Astrocyte (in vitro differentiated cells and primary cell): Measurements from ENCODE around the gene NCSTN. TPM values are rescaled to one million over a fixed set of nuclear protein-coding genes. Genes with fewer than 3 reads are reported as not detected.

Source experiments
- DNase-seq: peaks from one replicate; pipeline ENCODE4 v3.0.0-alpha.2; 2010; ENCODE audit warnings: low read depth
- FAIRE-seq: peaks from 2 replicates; lab custom pipeline; 2011; peaks lifted over from hg19 to GRCh38; lab: Jason Lieb, UNC
- H2AFZ ChIP-seq: 2 replicates; pipeline ENCODE4 v1.6.0; 2012; ENCODE audit warnings: low read depth, low read length, inconsistent platforms
- H3K27ac ChIP-seq: 2 replicates; pipeline ENCODE4 v1.5.1; 2011; ENCODE audit warnings: low read depth, low read length, inconsistent platforms
- H3K27me3 ChIP-seq: 2 replicates; pipeline ENCODE4 v1.6.0; 2011; ENCODE audit warnings: low read length, inconsistent platforms; ENCODE audit not compliant: insufficient read depth
- H3K36me3 ChIP-seq: 2 replicates; pipeline ENCODE4 v1.5.1; 2011; ENCODE audit warnings: low read length, inconsistent platforms; ENCODE audit not compliant: insufficient read depth
- H3K4me1 ChIP-seq: 2 replicates; pipeline ENCODE4 v1.5.1; 2011; ENCODE audit warnings: low read length, inconsistent platforms; ENCODE audit not compliant: insufficient read depth
- H3K4me2 ChIP-seq: 2 replicates; pipeline ENCODE4 v1.6.0; 2012; ENCODE audit warnings: low read length, inconsistent platforms
- H3K4me3 ChIP-seq: 2 replicates; pipeline ENCODE4 v1.5.1; 2011; ENCODE audit warnings: low read depth, mild to moderate bottlenecking, low read length, inconsistent platforms; ENCODE audit not compliant: insufficient read depth
- H3K79me2 ChIP-seq: 2 replicates; pipeline ENCODE4 v1.6.0; 2012; ENCODE audit warnings: mild to moderate bottlenecking, low read length, inconsistent platforms; ENCODE audit not compliant: insufficient read depth
- H3K9ac ChIP-seq: 2 replicates; pipeline ENCODE4 v1.6.0; 2012; ENCODE audit warnings: mild to moderate bottlenecking, low read length, inconsistent platforms
- H3K9me3 ChIP-seq: 2 replicates; pipeline ENCODE4 v1.5.1; 2012; ENCODE audit warnings: low read depth, mild to moderate bottlenecking, low read length, inconsistent platforms; ENCODE audit not compliant: insufficient read depth
- H4K20me1 ChIP-seq: 2 replicates; pipeline ENCODE4 v1.6.0; 2012; ENCODE audit warnings: low read length, inconsistent platforms; ENCODE audit not compliant: insufficient read depth
- H3K27ac Mint-ChIP-seq: one replicate; pipeline ENCODE4 v1.8.0; 2021; ENCODE audit warnings: mild to moderate bottlenecking, mixed read lengths; ENCODE audit not compliant: unreplicated experiment
- H3K27me3 Mint-ChIP-seq: one replicate; pipeline ENCODE4 v1.8.0; 2021; ENCODE audit warnings: low read depth, mixed read lengths; ENCODE audit not compliant: unreplicated experiment
- H3K36me3 Mint-ChIP-seq: one replicate; pipeline ENCODE4 v1.8.0; 2021; ENCODE audit warnings: low read depth, mixed read lengths; ENCODE audit not compliant: unreplicated experiment
- H3K4me1 Mint-ChIP-seq: one replicate; pipeline ENCODE4 v1.8.0; 2021; ENCODE audit warnings: low read depth, mixed read lengths; ENCODE audit not compliant: unreplicated experiment
- H3K4me3 Mint-ChIP-seq: one replicate; pipeline ENCODE4 v1.8.0; 2021; ENCODE audit warnings: mild to moderate bottlenecking, moderate library complexity, mixed read lengths; ENCODE audit not compliant: unreplicated experiment
- H3K9me3 Mint-ChIP-seq: one replicate; pipeline ENCODE4 v1.8.0; 2021; ENCODE audit warnings: mild to moderate bottlenecking, mixed read lengths; ENCODE audit not compliant: unreplicated experiment
- EZH2 ChIP-seq: IDR thresholded peaks from 2 replicates; pipeline ENCODE4 v1.6.1; 2012; ENCODE audit warnings: mild to moderate bottlenecking, low read length, inconsistent platforms; ENCODE audit not compliant: insufficient read depth
- total RNA-seq: library from RNA; stranded (reverse); gene quantifications from 2 replicates; pipeline ENCODE4 v1.2.1, GENCODE V29; 2021
- TF ChIP-seq, protein P1 (sequence below): IDR thresholded peaks from 2 replicates; pipeline ENCODE4 v1.5.1; 2011; ENCODE audit warnings: low read depth, mild to moderate bottlenecking, inconsistent platforms, low read length, moderate library complexity; ENCODE audit not compliant: insufficient read depth

The NCSTN gene
- total RNA-seq, 1 donor from 2014 or later: 171 TPM

- Mint-ChIP-seq H3K4me1 (peaks cover 44% of the 10 kb centered on the region), H3K36me3 (no peaks in the 10 kb centered on the region), H3K27me3 (peaks cover 1% of the 10 kb centered on the region), H3K4me3 (peak overlapping the region; percentile 92), H3K27ac (peak overlapping the region; percentile 30), H3K9me3 (no peaks in the 10 kb centered on the region)
- H3K4me3 ChIP-seq: peak overlapping the region; percentile 69
- FAIRE-seq (no peak), DNase-seq (no peak)
- peaks cover under 1% of the 10 kb centered on the region for H3K27me3 ChIP-seq
- H3K4me1 ChIP-seq: peaks cover 13% of the 10 kb centered on the region
- H3K9me3 ChIP-seq: no peaks in the 10 kb centered on the region
- peaks cover 14% of the 10 kb centered on the region for H4K20me1 ChIP-seq
- peak overlapping the region; percentile 72 for H2AFZ ChIP-seq
- H3K27ac ChIP-seq: no peak overlapping the region
- no peaks in the 10 kb centered on the region for H3K36me3 ChIP-seq
- H3K9ac ChIP-seq: peak overlapping the region; percentile 85
- peaks cover 13% of the 10 kb centered on the region for H3K79me2 ChIP-seq
- TF ChIP-seq EZH2: peak; percentile 36
- TF ChIP-seq, protein P1, sequence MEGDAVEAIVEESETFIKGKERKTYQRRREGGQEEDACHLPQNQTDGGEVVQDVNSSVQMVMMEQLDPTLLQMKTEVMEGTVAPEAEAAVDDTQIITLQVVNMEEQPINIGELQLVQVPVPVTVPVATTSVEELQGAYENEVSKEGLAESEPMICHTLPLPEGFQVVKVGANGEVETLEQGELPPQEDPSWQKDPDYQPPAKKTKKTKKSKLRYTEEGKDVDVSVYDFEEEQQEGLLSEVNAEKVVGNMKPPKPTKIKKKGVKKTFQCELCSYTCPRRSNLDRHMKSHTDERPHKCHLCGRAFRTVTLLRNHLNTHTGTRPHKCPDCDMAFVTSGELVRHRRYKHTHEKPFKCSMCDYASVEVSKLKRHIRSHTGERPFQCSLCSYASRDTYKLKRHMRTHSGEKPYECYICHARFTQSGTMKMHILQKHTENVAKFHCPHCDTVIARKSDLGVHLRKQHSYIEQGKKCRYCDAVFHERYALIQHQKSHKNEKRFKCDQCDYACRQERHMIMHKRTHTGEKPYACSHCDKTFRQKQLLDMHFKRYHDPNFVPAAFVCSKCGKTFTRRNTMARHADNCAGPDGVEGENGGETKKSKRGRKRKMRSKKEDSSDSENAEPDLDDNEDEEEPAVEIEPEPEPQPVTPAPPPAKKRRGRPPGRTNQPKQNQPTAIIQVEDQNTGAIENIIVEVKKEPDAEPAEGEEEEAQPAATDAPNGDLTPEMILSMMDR: no peak
- peak overlapping the region; percentile 88 for H3K4me2 ChIP-seq
Measured at GRCh38 chr1:160400646-160401486, 57.7 kb downstream of the NCSTN start.

- Histone ChIP-seq H3K79me2 (peaks cover 13% of the 10 kb centered on the region), H3K4me1 (peaks cover 13% of the 10 kb centered on the region), H4K20me1 (peaks cover 14% of the 10 kb centered on the region), H3K9ac (peak overlapping the region; percentile 85), H3K9me3 (no peaks in the 10 kb centered on the region), H3K4me2 (peak overlapping the region; percentile 88), H3K36me3 (no peaks in the 10 kb centered on the region), H3K27me3 (no peaks in the 10 kb centered on the region), H3K4me3 (peak overlapping the region; percentile 69), H3K27ac (no peak overlapping the region), H2AFZ (peak overlapping the region; percentile 72)
- FAIRE-seq (no peak), DNase-seq (no peak)
- Mint-ChIP-seq H3K36me3 (no peaks in the 10 kb centered on the region), H3K27ac (peak overlapping the region; percentile 30), H3K27me3 (no peaks in the 10 kb centered on the region), H3K4me3 (peak overlapping the region; percentile 92), H3K4me1 (peaks cover 44% of the 10 kb centered on the region), H3K9me3 (no peaks in the 10 kb centered on the region)
- TF ChIP-seq, protein P1: no peak
- TF ChIP-seq EZH2: no peak
Measured at GRCh38 chr1:160401487-160401805, 58.3 kb downstream of the NCSTN start.
